WTC11 (cell line): ENCODE results near the gene SUSD4.

Experiments used
- ATF1 ChIP-seq: sonication (generic); formaldehyde crosslinking; IDR thresholded peaks from 2 replicates; pipeline ENCODE4 v1.8.1; 2023; ENCODE audit warnings: mild to moderate bottlenecking, moderate library complexity, missing genetic modification reagents
- JUN ChIP-seq: sonication (generic); formaldehyde crosslinking; IDR thresholded peaks from 2 replicates; pipeline ENCODE4 v1.8.0; 2023; ENCODE audit warnings: mild to moderate bottlenecking, missing genetic modification reagents
- MYBL2 ChIP-seq: sonication (generic); formaldehyde crosslinking; IDR thresholded peaks from 2 replicates; pipeline ENCODE4 v1.8.1; 2023; ENCODE audit warnings: mild to moderate bottlenecking, moderate library complexity, missing genetic modification reagents
- TF ChIP-seq, protein P1 (sequence below): fragments of 200-600 bp; IDR thresholded peaks from 2 replicates; pipeline ENCODE4 v1.8.0; 2022; ENCODE audit warnings: antibody characterized with exemption
- TF ChIP-seq, protein P2 (sequence below): sonication (generic); formaldehyde crosslinking; IDR thresholded peaks from 2 replicates; pipeline ENCODE4 v1.8.0; 2022; ENCODE audit warnings: mild to moderate bottlenecking, missing genetic modification reagents
- TF ChIP-seq, protein P3 (sequence below): sonication (generic); formaldehyde crosslinking; IDR thresholded peaks from 2 replicates; pipeline ENCODE4 v1.8.0; 2023; ENCODE audit warnings: mild to moderate bottlenecking, missing genetic modification reagents

DNA sequence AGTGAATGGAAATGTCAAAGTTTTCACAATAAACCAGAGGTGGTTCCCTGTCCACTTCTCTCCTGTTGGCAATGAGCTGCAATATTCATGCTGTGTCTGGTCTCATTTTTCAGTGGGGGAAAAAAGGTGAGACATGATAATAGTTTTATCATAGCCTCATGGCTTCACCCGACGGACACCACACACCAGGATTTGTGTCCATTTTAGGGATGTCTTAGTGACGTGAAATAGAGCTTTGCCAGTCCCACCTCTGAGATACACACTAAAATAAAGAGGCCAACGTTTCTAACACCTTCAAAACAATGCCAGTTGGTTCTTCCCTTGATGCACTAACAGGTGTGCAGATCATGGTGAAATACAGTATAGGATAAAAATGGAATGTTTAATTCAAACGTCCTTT lies 129.4 kb downstream of the SUSD4 start:
- TF ChIP-seq, protein P1, sequence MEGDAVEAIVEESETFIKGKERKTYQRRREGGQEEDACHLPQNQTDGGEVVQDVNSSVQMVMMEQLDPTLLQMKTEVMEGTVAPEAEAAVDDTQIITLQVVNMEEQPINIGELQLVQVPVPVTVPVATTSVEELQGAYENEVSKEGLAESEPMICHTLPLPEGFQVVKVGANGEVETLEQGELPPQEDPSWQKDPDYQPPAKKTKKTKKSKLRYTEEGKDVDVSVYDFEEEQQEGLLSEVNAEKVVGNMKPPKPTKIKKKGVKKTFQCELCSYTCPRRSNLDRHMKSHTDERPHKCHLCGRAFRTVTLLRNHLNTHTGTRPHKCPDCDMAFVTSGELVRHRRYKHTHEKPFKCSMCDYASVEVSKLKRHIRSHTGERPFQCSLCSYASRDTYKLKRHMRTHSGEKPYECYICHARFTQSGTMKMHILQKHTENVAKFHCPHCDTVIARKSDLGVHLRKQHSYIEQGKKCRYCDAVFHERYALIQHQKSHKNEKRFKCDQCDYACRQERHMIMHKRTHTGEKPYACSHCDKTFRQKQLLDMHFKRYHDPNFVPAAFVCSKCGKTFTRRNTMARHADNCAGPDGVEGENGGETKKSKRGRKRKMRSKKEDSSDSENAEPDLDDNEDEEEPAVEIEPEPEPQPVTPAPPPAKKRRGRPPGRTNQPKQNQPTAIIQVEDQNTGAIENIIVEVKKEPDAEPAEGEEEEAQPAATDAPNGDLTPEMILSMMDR: no peak
- no peak for TF ChIP-seq ATF1 (CRISPR knock-in tag)
- TF ChIP-seq, protein P2, sequence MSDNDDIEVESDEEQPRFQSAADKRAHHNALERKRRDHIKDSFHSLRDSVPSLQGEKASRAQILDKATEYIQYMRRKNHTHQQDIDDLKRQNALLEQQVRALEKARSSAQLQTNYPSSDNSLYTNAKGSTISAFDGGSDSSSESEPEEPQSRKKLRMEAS (CRISPR knock-in tag): no peak
- TF ChIP-seq, protein P3, sequence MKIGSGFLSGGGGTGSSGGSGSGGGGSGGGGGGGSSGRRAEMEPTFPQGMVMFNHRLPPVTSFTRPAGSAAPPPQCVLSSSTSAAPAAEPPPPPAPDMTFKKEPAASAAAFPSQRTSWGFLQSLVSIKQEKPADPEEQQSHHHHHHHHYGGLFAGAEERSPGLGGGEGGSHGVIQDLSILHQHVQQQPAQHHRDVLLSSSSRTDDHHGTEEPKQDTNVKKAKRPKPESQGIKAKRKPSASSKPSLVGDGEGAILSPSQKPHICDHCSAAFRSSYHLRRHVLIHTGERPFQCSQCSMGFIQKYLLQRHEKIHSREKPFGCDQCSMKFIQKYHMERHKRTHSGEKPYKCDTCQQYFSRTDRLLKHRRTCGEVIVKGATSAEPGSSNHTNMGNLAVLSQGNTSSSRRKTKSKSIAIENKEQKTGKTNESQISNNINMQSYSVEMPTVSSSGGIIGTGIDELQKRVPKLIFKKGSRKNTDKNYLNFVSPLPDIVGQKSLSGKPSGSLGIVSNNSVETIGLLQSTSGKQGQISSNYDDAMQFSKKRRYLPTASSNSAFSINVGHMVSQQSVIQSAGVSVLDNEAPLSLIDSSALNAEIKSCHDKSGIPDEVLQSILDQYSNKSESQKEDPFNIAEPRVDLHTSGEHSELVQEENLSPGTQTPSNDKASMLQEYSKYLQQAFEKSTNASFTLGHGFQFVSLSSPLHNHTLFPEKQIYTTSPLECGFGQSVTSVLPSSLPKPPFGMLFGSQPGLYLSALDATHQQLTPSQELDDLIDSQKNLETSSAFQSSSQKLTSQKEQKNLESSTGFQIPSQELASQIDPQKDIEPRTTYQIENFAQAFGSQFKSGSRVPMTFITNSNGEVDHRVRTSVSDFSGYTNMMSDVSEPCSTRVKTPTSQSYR (CRISPR knock-in tag): no peak
- no peak for TF ChIP-seq MYBL2
- no peak for TF ChIP-seq JUN
